ENCODE measurements around the gene CYSRT1. TPM values are rescaled to one million over a fixed set of nuclear protein-coding genes. Genes with fewer than 3 reads are reported as not detected.

The CYSRT1 gene
- total and polyA plus RNA-seq, 8 donors: 0.92 to 47.3 (median 3.4) TPM; not detected in 3

DNA sequence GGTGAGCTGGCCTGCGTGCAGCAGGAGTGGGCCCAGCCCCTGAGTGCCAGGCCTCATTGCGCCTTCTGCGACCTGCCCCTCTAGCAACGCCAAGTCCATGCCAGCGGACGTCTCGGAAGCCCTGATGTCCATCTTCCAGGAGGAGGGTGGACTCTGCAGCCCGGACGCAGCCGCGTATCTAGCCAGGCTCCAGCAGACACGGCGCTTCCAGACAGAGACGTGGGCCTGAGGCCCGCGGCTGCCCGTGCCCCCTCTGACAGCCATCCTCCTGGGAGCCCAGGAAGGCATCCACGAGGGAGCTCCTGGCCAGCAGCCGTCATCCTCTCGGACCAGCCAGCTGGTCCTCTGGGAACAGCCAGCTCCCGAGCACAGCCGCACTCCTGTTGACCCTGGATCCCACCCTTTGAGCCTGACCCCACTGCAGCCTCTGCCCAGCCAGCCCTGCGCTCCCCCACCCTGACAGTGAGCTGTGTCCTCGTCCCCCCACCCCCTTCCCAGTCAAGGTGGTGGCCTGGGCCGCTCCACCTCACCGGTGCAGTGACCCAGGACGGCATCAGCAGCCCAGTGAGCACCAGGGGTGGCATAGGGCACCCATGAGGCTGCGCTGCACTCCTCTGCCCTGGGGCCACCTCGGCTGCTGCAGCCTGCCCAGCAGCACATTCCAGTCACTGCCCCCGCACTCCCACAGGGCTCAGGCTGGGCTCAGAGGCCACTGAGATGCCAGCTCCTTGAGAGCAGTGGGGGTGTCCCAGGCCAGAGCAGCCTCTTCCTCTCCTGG is 8.6 kb upstream of the CYSRT1 start:
- WGBS, 5 donors: 88 to 95% (median 93%) methylated on average over 18 to 30 of the region's 30 CpGs
- Histone ChIP-seq H3K27me3 (peaks cover 0 to 5% (median 0%) of the 10 kb centered on the region in 3 donors), H3K27ac (peak overlapping the region; percentile 87 to 91 (median 89)), H3K4me1 (peaks cover 19 to 51% (median 48%) of the 10 kb centered on the region in 4 donors), H3K36me3 (peaks cover 10 to 42% (median 19%) of the 10 kb centered on the region in 4 donors), H3K4me3 (peak overlapping the region in 1 of 4 donors; percentile 45), H3K9me3 (no peaks in the 10 kb centered on the region)
- no peak for DNase-seq
- TF ChIP-seq, protein P1, sequence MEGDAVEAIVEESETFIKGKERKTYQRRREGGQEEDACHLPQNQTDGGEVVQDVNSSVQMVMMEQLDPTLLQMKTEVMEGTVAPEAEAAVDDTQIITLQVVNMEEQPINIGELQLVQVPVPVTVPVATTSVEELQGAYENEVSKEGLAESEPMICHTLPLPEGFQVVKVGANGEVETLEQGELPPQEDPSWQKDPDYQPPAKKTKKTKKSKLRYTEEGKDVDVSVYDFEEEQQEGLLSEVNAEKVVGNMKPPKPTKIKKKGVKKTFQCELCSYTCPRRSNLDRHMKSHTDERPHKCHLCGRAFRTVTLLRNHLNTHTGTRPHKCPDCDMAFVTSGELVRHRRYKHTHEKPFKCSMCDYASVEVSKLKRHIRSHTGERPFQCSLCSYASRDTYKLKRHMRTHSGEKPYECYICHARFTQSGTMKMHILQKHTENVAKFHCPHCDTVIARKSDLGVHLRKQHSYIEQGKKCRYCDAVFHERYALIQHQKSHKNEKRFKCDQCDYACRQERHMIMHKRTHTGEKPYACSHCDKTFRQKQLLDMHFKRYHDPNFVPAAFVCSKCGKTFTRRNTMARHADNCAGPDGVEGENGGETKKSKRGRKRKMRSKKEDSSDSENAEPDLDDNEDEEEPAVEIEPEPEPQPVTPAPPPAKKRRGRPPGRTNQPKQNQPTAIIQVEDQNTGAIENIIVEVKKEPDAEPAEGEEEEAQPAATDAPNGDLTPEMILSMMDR (IDR thresholded peaks at IDR 0.05): no peak
- no peak for TF ChIP-seq POLR2A (IDR thresholded peaks at IDR 0.05)
- TF ChIP-seq POLR2AphosphoS5 (IDR thresholded peaks at IDR 0.05): no peak
- no peak for TF ChIP-seq EP300 (IDR thresholded peaks at IDR 0.05)
- intact Hi-C loops (cut with DNase I; ENCODE audit: low total_unique reads): no loop called here

DNA sequence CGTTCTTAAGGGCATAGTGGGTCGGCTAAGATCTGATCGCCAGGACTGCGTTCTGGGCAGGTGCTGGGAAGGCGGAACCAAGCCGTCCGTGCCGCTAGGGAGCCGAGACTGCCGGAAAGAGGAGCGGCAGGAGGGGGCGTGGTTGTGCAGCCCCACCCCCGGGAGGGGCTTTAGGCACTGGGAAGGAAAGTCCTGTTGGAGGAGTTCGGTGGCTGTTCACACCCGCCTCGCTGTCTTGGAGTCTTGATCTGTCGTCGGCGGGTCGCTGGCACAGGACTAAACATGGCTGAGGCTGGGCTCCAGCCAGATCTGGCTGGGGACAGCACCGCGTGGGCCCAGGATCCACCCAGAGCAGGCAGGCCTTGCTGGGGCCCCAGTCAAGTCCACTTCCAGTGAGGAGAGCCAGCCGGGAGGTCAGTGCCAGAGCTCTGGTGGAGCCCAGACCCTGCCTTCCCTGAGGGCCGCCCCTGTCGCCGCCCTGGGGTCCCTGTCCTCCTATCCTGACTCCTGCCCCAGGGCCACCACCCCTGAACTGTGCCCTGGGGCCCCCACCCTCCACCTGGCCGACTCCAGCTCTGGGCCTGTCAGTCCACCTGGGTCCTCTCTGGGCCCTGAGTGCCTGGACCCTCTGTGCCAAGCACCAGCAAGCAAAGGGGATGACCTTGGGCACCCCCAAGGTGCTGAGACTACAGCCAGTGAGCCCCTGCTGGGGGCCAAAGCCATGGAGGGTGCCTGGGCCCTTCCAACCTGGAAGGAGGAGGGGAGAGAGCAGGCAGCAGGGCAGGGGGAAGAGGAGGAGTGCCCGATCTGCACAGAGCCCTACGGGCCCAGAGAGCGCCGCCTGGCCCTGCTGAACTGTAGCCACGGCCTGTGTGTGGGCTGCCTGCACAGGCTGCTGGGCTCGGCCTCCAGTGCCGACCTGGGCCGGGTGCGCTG is 7.4 kb upstream of the CYSRT1 start:
- Histone ChIP-seq H3K4me1 (peaks cover 27 to 59% (median 56%) of the 10 kb centered on the region in 4 donors), H3K36me3 (peaks cover 10 to 41% (median 19%) of the 10 kb centered on the region in 4 donors), H3K9me3 (no peaks in the 10 kb centered on the region), H3K4me3 (peak overlapping the region; percentile 36 to 46 (median 42)), H3K27ac (peak overlapping the region; percentile 87 to 91 (median 89)), H3K27me3 (peaks cover 0 to 12% (median 0%) of the 10 kb centered on the region in 3 donors)
- 27 to 48% (median 31%) methylated on average over 31 to 36 of the region's 36 CpGs for WGBS, 5 donors
- TF ChIP-seq POLR2AphosphoS5 (IDR thresholded peaks at IDR 0.05): peak in 2 of 3 donors; percentile 91 to 96
- no peak for TF ChIP-seq EP300 (IDR thresholded peaks at IDR 0.05)
- TF ChIP-seq, protein P1 (IDR thresholded peaks at IDR 0.05): no peak
- peak in 1 of 4 donors; percentile 85 for TF ChIP-seq POLR2A (IDR thresholded peaks at IDR 0.05)
- intact Hi-C loops (cut with DNase I; ENCODE audit: low total_unique reads): no loop called here
- peak; percentile 93 to 95 for DNase-seq

DNA sequence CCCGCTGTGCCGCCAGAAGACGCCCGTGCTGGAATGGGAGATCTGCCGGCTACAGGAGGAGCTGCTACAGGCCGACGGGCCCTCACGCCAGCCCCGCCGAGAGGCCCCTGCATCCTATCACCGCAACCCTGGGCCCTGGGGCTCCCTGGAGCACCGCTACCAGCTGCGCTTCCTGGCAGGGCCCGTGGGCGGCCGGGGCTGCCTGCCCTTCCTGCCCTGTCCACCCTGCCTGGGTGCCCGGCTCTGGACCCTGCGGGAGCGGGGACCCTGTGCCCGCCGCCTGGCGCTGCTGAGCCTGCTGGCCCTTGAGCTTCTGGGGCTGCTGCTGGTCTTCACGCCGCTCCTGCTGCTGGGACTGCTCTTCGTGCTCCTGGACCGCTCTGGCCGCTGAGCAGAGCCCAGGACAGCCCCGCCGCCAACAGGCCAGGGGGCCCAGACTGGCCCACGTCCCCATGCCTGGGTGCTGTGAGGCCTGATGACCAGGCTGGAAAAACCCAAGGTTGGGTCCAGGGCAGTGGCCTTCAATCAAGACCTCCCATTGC is 6.7 kb upstream of the CYSRT1 start:
- H3K27me3 ChIP-seq: peaks cover 0 to 14% (median 0%) of the 10 kb centered on the region in 3 donors
- peaks cover 34 to 65% (median 63%) of the 10 kb centered on the region in 4 donors for H3K4me1 ChIP-seq
- peak overlapping the region; percentile 36 to 46 (median 42) for H3K4me3 ChIP-seq
- H3K36me3 ChIP-seq: peaks cover 10 to 34% (median 19%) of the 10 kb centered on the region in 4 donors
- H3K27ac ChIP-seq: peak overlapping the region; percentile 87 to 91 (median 89)
- no peak for TF ChIP-seq POLR2A (IDR thresholded peaks at IDR 0.05)
- TF ChIP-seq EP300 (IDR thresholded peaks at IDR 0.05): no peak
- TF ChIP-seq, protein P1 (IDR thresholded peaks at IDR 0.05): no peak
- no peak for TF ChIP-seq POLR2AphosphoS5 (IDR thresholded peaks at IDR 0.05)
- H3K9me3 ChIP-seq: no peaks in the 10 kb centered on the region
- 45 to 73% (median 50%) methylated on average over 7 to 30 of the region's 30 CpGs for WGBS, 5 donors
- intact Hi-C loops (cut with DNase I; ENCODE audit: low total_unique reads): no loop called here
- no peak for DNase-seq
